Amniotic stem cell (primary cell): Measurements from ENCODE around the gene SRRD.
"Not testable (repeated sequence)": the region's sequence is repeated elsewhere in the genome, so short reads cannot be mapped to it uniquely, and the experiment has no call there.

Experiments used
- DNase-seq: peaks from one replicate; lab custom pipeline; 2025; lab: John Stamatoyannopoulos, UW

SRRD gene

GRCh38 chr22:26522592-26522991 lies 38.9 kb downstream of the SRRD start:
- DNase-seq = no peak

GRCh38 chr22:26524870-26525269 lies 41.2 kb downstream of the SRRD start:
- no peak for DNase-seq

- DNase-seq = no peak
Measured at GRCh38 chr22:26525946-26526564, 42.4 kb downstream of the SRRD start.

GRCh38 chr22:26527167-26527566 lies 43.5 kb downstream of the SRRD start:
- no peak for DNase-seq

GRCh38 chr22:26527574-26528465 lies 44.1 kb downstream of the SRRD start:
- no peak for DNase-seq

GRCh38 chr22:26528518-26528917 lies 44.8 kb downstream of the SRRD start:
- not testable (repeated sequence) for DNase-seq

GRCh38 chr22:26529345-26529744 lies 45.7 kb downstream of the SRRD start:
- DNase-seq = no peak

- no peak for DNase-seq
Measured at GRCh38 chr22:26534171-26534855, 50.6 kb downstream of the SRRD start.

- no peak for DNase-seq
Measured at GRCh38 chr22:26534874-26535602, 51.4 kb downstream of the SRRD start.

- no peak for DNase-seq
Measured at GRCh38 chr22:26535603-26535908, 51.9 kb downstream of the SRRD start.

GRCh38 chr22:26536056-26536761 lies 52.5 kb downstream of the SRRD start:
- no peak for DNase-seq

- DNase-seq = no peak
Measured at GRCh38 chr22:26536762-26537134, 53.1 kb downstream of the SRRD start.

- DNase-seq = no peak
Measured at GRCh38 chr22:26540119-26540518, 56.4 kb downstream of the SRRD start.

- DNase-seq = no peak
Measured at GRCh38 chr22:26541167-26541819, 57.6 kb downstream of the SRRD start.

GRCh38 chr22:26542831-26543230 lies 59.2 kb downstream of the SRRD start:
- DNase-seq = no peak
